ENCODE measurements around the gene ERICH4.
"Not testable (repeated sequence)": the region's sequence is repeated elsewhere in the genome, so short reads cannot be mapped to it uniquely, and the experiment has no call there.

ERICH4 gene

DNA sequence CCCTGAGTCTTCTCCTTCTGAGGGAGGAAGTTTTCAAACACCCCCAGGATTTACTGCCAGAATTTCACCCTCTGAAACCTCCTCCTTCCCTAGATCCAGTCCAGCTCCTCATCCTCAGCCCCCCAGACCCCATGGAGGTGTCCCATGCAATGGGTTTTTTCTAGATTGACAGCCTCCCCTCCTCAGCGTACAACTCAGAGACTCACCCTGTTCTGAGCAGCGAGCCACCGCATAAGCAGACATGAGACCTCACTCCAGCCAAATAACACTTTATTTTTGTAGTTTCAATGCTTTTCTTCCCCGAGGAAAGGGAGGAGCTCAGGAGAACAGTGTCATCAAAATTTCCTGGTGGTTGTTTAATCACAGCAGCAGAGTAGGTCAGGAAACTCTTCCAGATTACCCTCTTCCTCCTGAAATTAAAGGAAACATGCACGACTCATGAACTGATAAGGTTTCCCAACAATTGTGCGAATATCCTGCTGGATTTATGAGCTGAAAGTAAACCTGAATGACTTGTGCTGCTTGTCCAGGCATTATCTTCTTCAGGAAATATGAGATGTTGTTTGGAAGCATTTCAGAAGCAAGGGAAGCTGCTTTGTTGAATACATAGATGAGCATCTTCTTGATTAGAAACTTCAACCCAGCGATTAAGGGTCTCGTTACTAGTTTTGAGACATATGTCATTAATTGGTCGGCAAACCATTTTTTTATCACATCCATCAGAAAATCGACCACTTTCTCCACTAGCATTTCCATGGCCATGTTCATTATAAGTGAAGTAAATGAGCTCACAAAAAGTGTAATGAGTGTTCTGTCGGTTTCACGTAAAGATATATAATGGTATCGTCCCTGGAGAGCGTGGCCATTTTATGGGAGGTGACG is 36.2 kb downstream of the ERICH4 start:
- no peak for DNase-seq (ENCODE audit: low spot score)

DNA sequence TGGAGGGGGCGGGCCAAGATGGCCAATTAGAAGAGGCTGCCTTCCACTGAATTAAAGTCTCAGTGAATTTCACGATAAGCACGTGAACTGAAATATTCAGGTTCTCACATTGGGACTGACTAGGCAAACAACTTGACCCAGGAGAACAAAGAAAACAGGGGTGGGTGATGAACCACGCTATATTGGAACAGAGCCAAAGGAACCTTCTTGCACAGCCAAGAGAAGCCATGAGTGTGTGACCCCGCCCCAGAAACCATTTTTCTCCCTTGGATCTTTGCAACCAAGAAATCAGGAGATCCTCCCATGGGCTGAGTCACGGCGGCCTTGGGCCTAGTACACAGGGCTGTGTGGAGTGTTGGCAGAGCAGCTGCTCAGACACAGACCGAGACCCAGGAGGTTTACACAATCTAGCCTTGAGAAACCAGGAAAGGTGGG is 36.8 kb downstream of the ERICH4 start:
- DNase-seq (ENCODE audit: low spot score) = no peak

DNA sequence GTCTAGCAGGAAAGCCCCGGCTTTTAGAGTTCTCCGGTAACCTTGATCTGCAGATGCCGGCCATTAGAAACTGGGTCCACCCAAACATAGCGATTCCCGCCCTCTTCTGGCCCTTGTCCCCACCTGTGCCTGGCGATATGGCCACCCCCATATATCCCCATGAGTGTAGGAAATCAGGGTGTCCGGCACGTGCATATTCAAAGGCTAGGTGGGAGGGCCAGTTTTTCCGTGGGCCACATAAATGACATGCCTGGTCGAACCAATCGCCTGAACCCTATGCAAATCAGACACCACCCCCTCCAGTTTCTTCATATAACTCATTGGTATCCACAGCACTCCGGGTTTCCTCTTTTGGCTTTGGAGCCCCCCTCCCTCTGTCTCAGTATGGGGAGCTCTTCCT is 37.4 kb downstream of the ERICH4 start:
- no peak for DNase-seq (ENCODE audit: low spot score)

DNA sequence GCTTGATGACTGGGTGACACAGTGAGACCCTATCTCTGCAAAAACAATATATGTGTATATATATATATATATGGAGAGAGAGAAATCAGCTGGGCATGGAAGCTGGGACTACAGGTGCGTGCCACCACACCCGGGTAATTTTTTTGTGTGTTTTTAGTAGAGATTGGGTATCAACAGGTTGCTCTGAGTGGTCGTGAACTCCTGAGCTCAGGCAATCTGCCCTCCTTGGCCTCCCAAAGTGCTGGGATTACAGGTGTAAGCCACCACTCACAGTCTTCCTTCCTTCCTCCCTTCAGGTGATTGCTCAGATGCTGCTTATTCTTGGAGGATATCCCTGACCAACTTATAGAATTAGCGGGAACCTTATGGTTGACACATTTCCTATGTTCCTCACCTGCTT is 41.9 kb downstream of the ERICH4 start:
- no peak for DNase-seq (ENCODE audit: low spot score)

DNA sequence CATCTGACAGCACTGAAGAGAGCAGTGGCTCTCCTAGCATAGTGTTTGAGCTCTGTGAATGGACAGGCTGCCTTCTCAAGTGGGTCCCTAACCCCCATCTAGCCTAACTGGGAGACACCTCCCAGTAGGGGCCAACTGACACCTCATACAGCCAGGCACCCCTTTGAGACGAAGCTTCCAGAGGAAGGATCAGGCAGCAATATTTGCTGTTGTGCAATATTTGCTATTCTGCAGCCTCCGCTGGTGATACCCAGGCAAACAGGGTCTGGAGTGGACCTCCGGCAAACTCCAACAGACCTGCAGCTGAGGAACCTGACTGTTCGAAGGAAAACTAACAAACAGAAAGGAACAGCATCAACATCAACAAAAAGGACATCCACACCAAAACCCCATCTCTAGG is 44.0 kb downstream of the ERICH4 start:
- DNase-seq (ENCODE audit: low spot score) = not testable (repeated sequence)

DNA sequence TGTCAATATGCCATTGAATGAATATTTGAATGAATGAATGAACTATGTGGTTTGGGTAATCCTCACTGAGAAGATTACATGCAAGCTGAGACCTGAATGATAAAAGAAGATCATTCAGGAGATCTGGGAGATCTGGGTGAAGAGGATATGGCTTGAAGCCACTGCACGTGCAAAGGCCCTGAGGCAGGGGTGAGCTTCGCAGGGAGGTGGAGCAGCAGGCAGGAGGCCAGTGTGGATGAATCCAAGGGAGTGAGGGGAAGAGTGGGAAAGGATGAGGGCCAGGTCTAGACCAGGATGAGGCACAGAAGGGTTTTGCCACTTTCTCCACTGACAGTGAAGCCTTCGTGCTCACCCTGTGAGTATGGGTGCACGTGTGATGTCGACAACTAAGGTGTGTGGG is 49.9 kb downstream of the ERICH4 start:
- no peak for DNase-seq (ENCODE audit: low spot score)
